ENCODE measurements around the gene F8. TPM values are rescaled to one million over a fixed set of nuclear protein-coding genes. Genes with fewer than 3 reads are reported as not detected.

F8 gene
- polyA plus RNA-seq, 1 donor from 2014 or later: 2.1 TPM

GRCh38 chrX:155068165-155068564 lies 45.6 kb upstream of the F8 start:
- Histone ChIP-seq H3K9me3 (ENCODE audit: low read length) (no peaks in the 10 kb centered on the region), H3K9me2 (ENCODE audit: insufficient read depth, low read length) (no peaks in the 10 kb centered on the region), H3K27ac (ENCODE audit: low read length) (no peak overlapping the region), H3K36me3 (ENCODE audit: insufficient read depth, low read length) (no peaks in the 10 kb centered on the region), H3K27me3 (ENCODE audit: insufficient read depth, low read depth, low read length) (no peaks in the 10 kb centered on the region), H3K9ac (ENCODE audit: low read length) (no peak overlapping the region), H3K79me2 (replicated peaks; ENCODE audit: insufficient read depth, low read length) (peaks cover 3% of the 10 kb centered on the region), H4K20me1 (ENCODE audit: insufficient read depth) (no peaks in the 10 kb centered on the region), H3F3A (ENCODE audit: insufficient read depth, low read length, poor library complexity, severe bottlenecking) (no peaks in the 10 kb centered on the region), H2AFZ (ENCODE audit: low read depth, low read length) (no peak overlapping the region), H3K4me3 (ENCODE audit: low read length) (no peak overlapping the region), H3K4me2 (ENCODE audit: low read length) (no peak overlapping the region)
- TF ChIP-seq POLR2AphosphoS5 (IDR thresholded peaks at IDR 0.05) (no peak), SMC3 (conservative IDR thresholded peaks at IDR 0.05; ENCODE audit: poor library complexity) (no peak), CTCF (IDR thresholded peaks at IDR 0.05; ENCODE audit: poor library complexity, severe bottlenecking) (no peak), EP300 (conservative IDR thresholded peaks at IDR 0.05; ENCODE audit: poor library complexity, severe bottlenecking) (no peak), MXI1 (conservative IDR thresholded peaks at IDR 0.05; ENCODE audit: poor library complexity, severe bottlenecking) (no peak)
- TF ChIP-seq, protein P1, sequence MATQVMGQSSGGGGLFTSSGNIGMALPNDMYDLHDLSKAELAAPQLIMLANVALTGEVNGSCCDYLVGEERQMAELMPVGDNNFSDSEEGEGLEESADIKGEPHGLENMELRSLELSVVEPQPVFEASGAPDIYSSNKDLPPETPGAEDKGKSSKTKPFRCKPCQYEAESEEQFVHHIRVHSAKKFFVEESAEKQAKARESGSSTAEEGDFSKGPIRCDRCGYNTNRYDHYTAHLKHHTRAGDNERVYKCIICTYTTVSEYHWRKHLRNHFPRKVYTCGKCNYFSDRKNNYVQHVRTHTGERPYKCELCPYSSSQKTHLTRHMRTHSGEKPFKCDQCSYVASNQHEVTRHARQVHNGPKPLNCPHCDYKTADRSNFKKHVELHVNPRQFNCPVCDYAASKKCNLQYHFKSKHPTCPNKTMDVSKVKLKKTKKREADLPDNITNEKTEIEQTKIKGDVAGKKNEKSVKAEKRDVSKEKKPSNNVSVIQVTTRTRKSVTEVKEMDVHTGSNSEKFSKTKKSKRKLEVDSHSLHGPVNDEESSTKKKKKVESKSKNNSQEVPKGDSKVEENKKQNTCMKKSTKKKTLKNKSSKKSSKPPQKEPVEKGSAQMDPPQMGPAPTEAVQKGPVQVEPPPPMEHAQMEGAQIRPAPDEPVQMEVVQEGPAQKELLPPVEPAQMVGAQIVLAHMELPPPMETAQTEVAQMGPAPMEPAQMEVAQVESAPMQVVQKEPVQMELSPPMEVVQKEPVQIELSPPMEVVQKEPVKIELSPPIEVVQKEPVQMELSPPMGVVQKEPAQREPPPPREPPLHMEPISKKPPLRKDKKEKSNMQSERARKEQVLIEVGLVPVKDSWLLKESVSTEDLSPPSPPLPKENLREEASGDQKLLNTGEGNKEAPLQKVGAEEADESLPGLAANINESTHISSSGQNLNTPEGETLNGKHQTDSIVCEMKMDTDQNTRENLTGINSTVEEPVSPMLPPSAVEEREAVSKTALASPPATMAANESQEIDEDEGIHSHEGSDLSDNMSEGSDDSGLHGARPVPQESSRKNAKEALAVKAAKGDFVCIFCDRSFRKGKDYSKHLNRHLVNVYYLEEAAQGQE (IDR thresholded peaks at IDR 0.05; ENCODE audit: borderline replicate concordance): no peak

DNA sequence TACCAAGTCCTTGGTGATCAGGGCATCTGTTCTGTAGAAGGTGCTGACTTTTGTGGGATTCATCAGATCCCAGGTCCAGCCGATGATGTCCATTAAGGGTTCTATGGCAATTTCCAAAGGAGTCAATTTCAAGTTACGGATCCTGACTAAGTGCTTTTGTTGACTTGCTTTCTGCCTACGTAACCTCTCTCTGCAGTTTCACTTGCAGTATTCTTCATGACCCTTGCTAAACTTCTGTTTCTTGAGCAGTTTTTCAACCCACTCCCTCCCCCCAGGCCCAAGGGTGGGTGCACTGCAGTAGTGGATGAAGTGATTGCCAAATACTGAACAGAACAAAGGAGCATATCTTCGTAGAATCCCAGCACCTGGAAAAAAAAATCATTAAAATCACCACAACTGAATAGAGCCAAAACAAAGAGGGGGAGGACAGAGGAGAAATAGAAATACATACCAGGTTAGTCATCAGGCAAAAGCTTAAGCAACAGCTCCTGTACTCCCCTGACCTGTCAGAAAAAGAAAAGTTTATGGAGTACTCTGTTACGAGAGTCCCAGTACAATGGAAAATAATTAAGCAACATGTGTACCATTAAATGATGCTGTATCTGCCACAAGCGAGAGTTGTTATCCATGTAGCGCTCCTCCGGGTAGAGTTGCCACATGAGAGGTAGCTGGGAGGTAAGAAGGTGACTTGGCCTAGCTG lies 42.7 kb upstream of the F8 start:
- H2AFZ ChIP-seq (ENCODE audit: low read depth, low read length): no peak overlapping the region
- no peak overlapping the region for H3K9ac ChIP-seq (ENCODE audit: low read length)
- H3K36me3 ChIP-seq (ENCODE audit: insufficient read depth, low read length): no peaks in the 10 kb centered on the region
- no peaks in the 10 kb centered on the region for H3K9me3 ChIP-seq (ENCODE audit: low read length)
- no peak overlapping the region for H3K4me3 ChIP-seq (ENCODE audit: low read length)
- no peaks in the 10 kb centered on the region for H3K27me3 ChIP-seq (ENCODE audit: insufficient read depth, low read depth, low read length)
- H3K4me2 ChIP-seq (ENCODE audit: low read length): no peak overlapping the region
- H4K20me1 ChIP-seq (ENCODE audit: insufficient read depth): no peaks in the 10 kb centered on the region
- H3F3A ChIP-seq (ENCODE audit: insufficient read depth, low read length, poor library complexity, severe bottlenecking): no peaks in the 10 kb centered on the region
- TF ChIP-seq MXI1 (conservative IDR thresholded peaks at IDR 0.05; ENCODE audit: poor library complexity, severe bottlenecking) (no peak), CTCF (IDR thresholded peaks at IDR 0.05; ENCODE audit: poor library complexity, severe bottlenecking) (no peak), EP300 (conservative IDR thresholded peaks at IDR 0.05; ENCODE audit: poor library complexity, severe bottlenecking) (no peak), RAD21 (conservative IDR thresholded peaks at IDR 0.05) (no peak), SMC3 (conservative IDR thresholded peaks at IDR 0.05; ENCODE audit: poor library complexity) (no peak), TAF1 (IDR thresholded peaks at IDR 0.05; ENCODE audit: low read depth) (no peak), POLR2AphosphoS5 (IDR thresholded peaks at IDR 0.05) (no peak), EZH2 (IDR thresholded peaks at IDR 0.05; ENCODE audit: borderline replicate concordance, insufficient read depth, low read length, poor library complexity, severe bottlenecking) (no peak)
- TF ChIP-seq, protein P1 (IDR thresholded peaks at IDR 0.05; ENCODE audit: borderline replicate concordance): no peak
- no peaks in the 10 kb centered on the region for H3K79me2 ChIP-seq (replicated peaks; ENCODE audit: insufficient read depth, low read length)
- H3K9me2 ChIP-seq (ENCODE audit: insufficient read depth, low read length): no peaks in the 10 kb centered on the region
- H3K27ac ChIP-seq (ENCODE audit: low read length): no peak overlapping the region
